HepG2 (cell line): ENCODE measurements around the gene NKPD1. TPM values are rescaled to one million over a fixed set of nuclear protein-coding genes. Genes with fewer than 3 reads are reported as not detected.
A peak's percentile ranks its signal among the peaks of the same experiment; 100 is the strongest.

Source experiments
- PRPF4 ChIP-seq: fragments of 200-400 bp; formaldehyde crosslinking; IDR thresholded peaks from 2 replicates; pipeline ENCODE4 v1.6.1; 2016; ENCODE audit warnings: low read length, low read depth; ENCODE audit not compliant: poor library complexity, severe bottlenecking
- RERE ChIP-seq: IDR thresholded peaks from 2 replicates; pipeline ENCODE4 v1.6.1; 2016; ENCODE audit warnings: low read depth, missing genetic modification reagents, missing compliant biosample characterization
- SP140L ChIP-seq: sonication (generic); formaldehyde crosslinking; IDR thresholded peaks from 2 replicates; pipeline ENCODE4 v1.4.0; 2020; ENCODE audit warnings: missing genetic modification reagents, borderline replicate concordance
- ZNF503 ChIP-seq: sonication (generic); formaldehyde crosslinking; IDR thresholded peaks from 2 replicates; pipeline ENCODE4 v1.4.0; 2020; ENCODE audit warnings: missing genetic modification reagents
- ZNF770 ChIP-seq: sonication (generic); formaldehyde crosslinking; IDR thresholded peaks from 2 replicates; pipeline ENCODE4 v1.5.0; 2020; ENCODE audit warnings: mild to moderate bottlenecking, missing genetic modification reagents
- polyA plus RNA-seq, 8 experiments: library from polyadenylated mRNA; depleted of rRNA in 3 of 8; stranded (reverse) in 7 of 8; unstranded in 1 of 8; fragments of >200 nt; fragmentation: Illumina TruSeq in 4 of 8; extraction: Trizol in 4 of 8; gene quantifications; 2 replicates each; pipeline versions ENCODE4 v1.2.1 to v1.2.3, GENCODE V29; 2011 to 2016; ENCODE audit warnings: low read depth in 4 of 8, missing spikeins in 1 of 8, mixed read lengths in 1 of 8; ENCODE audit not compliant: insufficient read depth in 1 of 8
- total RNA-seq, 5 experiments: library from RNA; depleted of rRNA; stranded (reverse); fragments of >200 nt; fragmentation: Illumina TruSeq; extraction: Trizol; gene quantifications; 2 replicates each; pipeline ENCODE4 v1.2.3, GENCODE V29; 2016; ENCODE audit warnings: low read depth in 1 of 5
- TF ChIP-seq, protein P1 (sequence below): sonication (generic); formaldehyde crosslinking; IDR thresholded peaks from 2 replicates; pipeline ENCODE4 v1.4.0; 2020; ENCODE audit warnings: missing genetic modification reagents

NKPD1 gene
- total and polyA plus RNA-seq, 2 of the 13 experiments (the other 11 are each of a cell fraction or from before 2014, with no cell fraction given), result 0.03 TPM; not detected in 1

GRCh38 chr19:45179072-45179891, 18.5 kb upstream of the NKPD1 start (continued):
- TF ChIP-seq, protein P1, sequence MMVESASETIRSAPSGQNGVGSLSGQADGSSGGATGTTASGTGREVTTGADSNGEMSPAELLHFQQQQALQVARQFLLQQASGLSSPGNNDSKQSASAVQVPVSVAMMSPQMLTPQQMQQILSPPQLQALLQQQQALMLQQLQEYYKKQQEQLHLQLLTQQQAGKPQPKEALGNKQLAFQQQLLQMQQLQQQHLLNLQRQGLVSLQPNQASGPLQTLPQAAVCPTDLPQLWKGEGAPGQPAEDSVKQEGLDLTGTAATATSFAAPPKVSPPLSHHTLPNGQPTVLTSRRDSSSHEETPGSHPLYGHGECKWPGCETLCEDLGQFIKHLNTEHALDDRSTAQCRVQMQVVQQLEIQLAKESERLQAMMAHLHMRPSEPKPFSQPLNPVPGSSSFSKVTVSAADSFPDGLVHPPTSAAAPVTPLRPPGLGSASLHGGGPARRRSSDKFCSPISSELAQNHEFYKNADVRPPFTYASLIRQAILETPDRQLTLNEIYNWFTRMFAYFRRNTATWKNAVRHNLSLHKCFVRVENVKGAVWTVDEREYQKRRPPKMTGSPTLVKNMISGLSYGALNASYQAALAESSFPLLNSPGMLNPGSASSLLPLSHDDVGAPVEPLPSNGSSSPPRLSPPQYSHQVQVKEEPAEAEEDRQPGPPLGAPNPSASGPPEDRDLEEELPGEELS (CRISPR knock-in tag), result peak; percentile 23; the same call in 1 of the 2 replicates
- TF ChIP-seq PRPF4 (no peak), RERE (CRISPR knock-in tag) (no peak), ZNF503 (CRISPR knock-in tag) (no peak), SP140L (CRISPR knock-in tag) (no peak), ZNF770 (CRISPR knock-in tag) (no peak; the same call in 1 of the 2 replicates)
